ENCODE data around the gene UBASH3B.

GRCh38 chr11:122837528-122838346, 182.2 kb downstream of the UBASH3B start:
- TF ChIP-seq CTCF (IDR thresholded peaks at IDR 0.05), result no peak
- TF ChIP-seq POLR2AphosphoS5 (IDR thresholded peaks at IDR 0.05), result no peak
- no peak for TF ChIP-seq POLR2A (IDR thresholded peaks at IDR 0.05)
- TF ChIP-seq EP300 (IDR thresholded peaks at IDR 0.05), result no peak
